Activated naive CD4-positive, alpha-beta T cell (primary cell): ENCODE measurements around the gene TTC12.

Experiments used
- DNase-seq, 4 experiments: peaks; one replicate each; lab custom pipeline; 2025; lab: John Stamatoyannopoulos, UW

TTC12 gene

DNA sequence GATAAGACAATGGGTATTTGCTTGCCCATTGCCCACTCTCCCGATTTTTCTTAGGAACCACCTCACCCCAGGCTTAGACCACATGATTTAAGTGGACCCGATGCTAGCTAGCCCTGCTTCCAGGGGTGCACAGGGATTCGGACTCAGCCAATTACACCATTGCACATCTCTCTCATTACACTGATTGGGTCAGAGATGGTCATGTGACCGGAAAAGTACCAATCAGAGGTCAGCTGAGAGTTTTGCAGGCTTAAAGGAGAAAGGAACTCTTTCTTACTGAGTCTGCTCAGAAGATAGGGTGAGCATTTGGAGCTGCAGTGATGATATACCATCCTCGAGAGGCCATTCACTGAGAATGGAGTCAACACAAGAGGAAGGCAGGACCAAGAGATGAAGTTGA, 61.0 kb downstream of the TTC12 start:
- DNase-seq = no peak

GRCh38 chr11:113376156-113376555, 61.8 kb downstream of the TTC12 start:
- DNase-seq = no peak

- DNase-seq = no peak
Measured at GRCh38 chr11:113377681-113378412, 63.5 kb downstream of the TTC12 start.

GRCh38 chr11:113378692-113379091, 64.3 kb downstream of the TTC12 start:
- DNase-seq = no peak

- DNase-seq = no peak
Measured at GRCh38 chr11:113382121-113382520, 67.7 kb downstream of the TTC12 start.

- no peak for DNase-seq
Measured at GRCh38 chr11:113384551-113384950, 70.2 kb downstream of the TTC12 start.

DNA sequence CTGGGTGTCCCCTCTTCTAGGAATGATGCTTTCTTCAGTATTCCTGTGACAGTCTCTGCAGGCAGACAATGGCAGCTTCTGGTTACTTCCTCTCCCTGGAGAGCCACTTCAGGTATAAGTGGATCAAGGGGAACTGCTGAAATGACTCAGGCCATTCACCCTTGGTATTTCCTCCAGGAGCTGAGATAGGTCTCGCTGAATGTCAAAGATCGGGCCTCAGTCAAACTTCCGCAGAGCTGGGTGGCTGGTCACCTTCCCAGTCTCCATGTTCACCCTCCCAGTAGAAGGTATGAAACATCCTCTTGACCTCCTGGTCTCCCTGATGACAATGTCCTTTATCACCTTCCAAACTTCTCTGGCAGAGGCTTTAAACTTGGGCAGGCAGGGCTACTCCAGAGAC, 71.4 kb downstream of the TTC12 start:
- DNase-seq = no peak

GRCh38 chr11:113386866-113387265, 72.5 kb downstream of the TTC12 start:
- DNase-seq = no peak

DNA sequence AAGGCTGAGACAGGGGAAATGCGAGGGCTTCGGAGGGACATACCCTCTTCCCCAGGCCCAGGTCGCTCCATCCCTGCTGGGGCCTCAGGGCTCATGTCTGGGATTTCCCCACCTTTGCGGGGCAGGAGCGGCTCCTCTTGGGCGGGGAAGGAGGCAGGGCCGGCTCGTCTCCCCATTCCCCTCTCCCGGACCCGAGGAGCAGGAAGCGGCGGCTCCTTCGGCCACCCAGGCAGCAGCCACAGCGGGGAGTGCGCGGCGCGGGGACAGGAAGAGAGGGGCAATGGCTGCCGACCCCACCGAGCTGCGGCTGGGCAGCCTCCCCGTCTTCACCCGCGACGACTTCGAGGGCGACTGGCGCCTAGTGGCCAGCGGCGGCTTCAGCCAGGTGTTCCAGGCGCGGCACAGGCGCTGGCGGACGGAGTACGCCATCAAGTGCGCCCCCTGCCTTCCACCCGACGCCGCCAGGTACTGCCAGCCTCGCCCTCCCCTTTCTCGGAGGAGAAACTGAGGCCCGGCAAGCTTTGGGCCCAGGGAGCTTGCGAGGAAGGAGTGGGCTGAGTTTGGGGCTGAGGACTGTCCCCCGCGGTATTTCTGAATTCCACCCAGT, 73.3 kb downstream of the TTC12 start, which contains the start of gene ANKK1:
ANKK1 (plus strand) TSS at position 175 of the 607 bp plus-strand sequence; CDS start at position 281, 106 bp downstream.
- no peak for DNase-seq

- no peak for DNase-seq
Measured at GRCh38 chr11:113389272-113389671, 74.9 kb downstream of the TTC12 start.

GRCh38 chr11:113392236-113392921, 78.0 kb downstream of the TTC12 start:
- DNase-seq = no peak

GRCh38 chr11:113393501-113393985, 79.2 kb downstream of the TTC12 start:
- DNase-seq = no peak

GRCh38 chr11:113394919-113395318, 80.5 kb downstream of the TTC12 start:
- no peak for DNase-seq

DNA sequence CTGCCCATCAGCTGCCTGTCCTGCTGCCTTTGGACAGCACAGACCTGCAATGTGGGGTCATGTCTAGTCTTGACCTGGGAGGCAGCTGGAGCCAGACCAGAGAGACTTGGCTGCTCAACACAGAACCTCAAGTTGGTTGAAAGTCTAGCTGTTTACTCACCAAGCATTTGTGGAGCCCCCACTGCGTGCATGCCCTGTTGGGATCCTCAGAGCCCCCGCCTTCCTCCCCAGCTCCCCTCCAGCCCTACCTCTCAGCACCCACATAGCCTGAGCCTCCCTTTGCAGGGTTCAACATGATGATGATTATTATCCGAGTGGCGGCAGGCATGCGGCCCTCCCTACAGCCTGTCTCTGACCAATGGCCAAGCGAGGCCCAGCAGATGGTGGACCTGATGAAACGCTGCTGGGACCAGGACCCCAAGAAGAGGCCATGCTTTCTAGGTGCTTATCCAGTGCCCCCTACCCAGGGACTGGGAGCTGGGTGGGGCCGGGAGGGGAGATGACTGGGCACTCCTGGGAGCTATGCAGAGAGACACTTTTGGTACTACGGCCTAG, 81.5 kb downstream of the TTC12 start:
- no peak for DNase-seq

DNA sequence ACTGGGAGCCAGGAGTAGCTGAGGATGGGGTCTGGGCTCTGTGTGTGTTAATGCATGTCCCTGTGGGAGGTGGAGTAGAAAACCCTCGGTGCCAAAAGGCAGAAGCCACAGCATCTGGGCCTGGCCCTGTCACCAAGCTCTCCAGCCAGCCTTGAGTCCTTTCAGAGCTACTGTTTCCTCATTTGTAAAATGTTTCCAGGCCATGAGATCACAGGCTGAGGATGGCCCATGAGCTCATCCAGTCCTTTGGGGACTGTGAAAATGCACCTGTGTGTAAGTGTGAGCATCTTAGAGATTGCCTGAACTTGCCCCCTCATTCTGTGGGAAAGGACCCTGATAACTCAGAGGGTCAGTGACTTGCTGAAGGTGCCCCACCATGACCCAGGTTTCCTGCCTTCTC, 82.3 kb downstream of the TTC12 start:
- DNase-seq = no peak

- DNase-seq = no peak
Measured at GRCh38 chr11:113397212-113397611, 82.8 kb downstream of the TTC12 start.

- no peak for DNase-seq
Measured at GRCh38 chr11:113397821-113398220, 83.4 kb downstream of the TTC12 start.

DNA sequence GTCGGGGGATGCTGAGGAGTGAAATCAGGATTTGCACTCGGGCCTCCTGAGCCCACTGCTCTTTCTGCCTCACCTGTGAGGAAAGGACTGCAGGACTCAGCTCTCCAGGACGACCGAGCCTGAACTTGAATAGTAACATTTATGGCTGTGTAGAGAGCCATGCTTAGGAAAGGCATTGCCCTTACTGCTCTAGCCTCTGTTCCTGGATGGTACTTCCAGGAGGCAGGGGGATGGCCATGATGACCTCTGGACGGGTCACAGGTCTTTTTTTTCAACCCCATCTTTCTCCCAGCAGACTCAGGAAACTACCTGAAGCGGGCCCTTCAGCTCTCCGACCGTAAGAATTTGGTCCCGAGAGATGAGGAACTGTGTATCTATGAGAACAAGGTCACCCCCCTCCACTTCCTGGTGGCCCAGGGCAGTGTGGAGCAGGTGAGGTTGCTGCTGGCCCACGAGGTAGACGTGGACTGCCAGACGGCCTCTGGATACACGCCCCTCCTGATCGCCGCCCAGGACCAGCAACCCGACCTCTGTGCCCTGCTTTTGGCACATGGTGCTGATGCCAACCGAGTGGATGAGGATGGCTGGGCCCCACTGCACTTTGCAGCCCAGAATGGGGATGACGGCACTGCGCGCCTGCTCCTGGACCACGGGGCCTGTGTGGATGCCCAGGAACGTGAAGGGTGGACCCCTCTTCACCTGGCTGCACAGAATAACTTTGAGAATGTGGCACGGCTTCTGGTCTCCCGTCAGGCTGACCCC, 84.5 kb downstream of the TTC12 start:
- no peak for DNase-seq

DNA sequence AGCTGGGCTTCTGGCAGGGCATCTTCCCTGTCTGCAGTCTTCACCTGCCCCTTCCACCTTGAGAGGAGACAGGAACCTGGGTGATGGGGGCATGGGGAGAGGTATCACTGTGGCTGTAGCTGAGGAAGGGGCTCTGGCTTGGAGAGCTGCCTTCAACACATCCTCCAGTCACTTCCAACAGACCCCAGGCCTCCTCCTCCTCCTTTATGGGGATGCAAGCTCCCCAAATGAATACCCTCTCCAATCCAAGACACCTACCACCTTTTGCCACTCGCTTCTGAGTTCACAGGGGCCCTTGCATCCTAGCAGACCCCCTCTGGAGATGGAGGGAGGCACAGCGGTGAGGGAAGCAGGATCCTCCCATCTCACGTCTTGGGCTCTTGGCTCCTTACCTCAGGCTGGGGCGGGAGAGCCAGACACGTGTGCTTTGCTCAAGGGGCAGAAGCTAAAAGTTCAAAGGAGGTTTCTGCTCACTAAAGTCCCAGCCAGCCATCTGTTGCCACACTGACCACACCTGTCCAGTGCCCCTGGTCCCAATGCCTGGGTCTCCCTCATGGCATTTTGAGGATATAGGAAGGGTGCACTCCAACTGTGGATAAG, 86.3 kb downstream of the TTC12 start:
- DNase-seq = no peak

- no peak for DNase-seq
Measured at GRCh38 chr11:113401718-113402117, 87.3 kb downstream of the TTC12 start.

- no peak for DNase-seq
Measured at GRCh38 chr11:113404859-113405430, 90.6 kb downstream of the TTC12 start.
